HUES64 (cell line): ENCODE data around the gene SULT4A1.

Experiments
- H3K27ac ChIP-seq: 2 replicates; pipeline ENCODE4 v1.7.0; 2013; ENCODE audit warnings: low read depth, low read length, inconsistent platforms
- H3K27me3 ChIP-seq: 2 replicates; pipeline ENCODE4 v1.6.1; 2013; ENCODE audit warnings: mild to moderate bottlenecking, low read length; ENCODE audit not compliant: insufficient read depth
- H3K36me3 ChIP-seq: 2 replicates; pipeline ENCODE4 v1.6.1; 2013; ENCODE audit warnings: mild to moderate bottlenecking, low read length; ENCODE audit not compliant: insufficient read depth
- H3K4me1 ChIP-seq: 2 replicates; pipeline ENCODE4 v1.6.1; 2013; ENCODE audit warnings: mild to moderate bottlenecking, low read length, moderate library complexity; ENCODE audit not compliant: insufficient read depth
- H3K4me3 ChIP-seq: 2 replicates; pipeline ENCODE4 v1.5.1; 2013; ENCODE audit warnings: mild to moderate bottlenecking, low read length, moderate library complexity
- H3K9ac ChIP-seq: 2 replicates; pipeline ENCODE4 v1.6.1; 2013; ENCODE audit warnings: mild to moderate bottlenecking, low read depth, low read length
- H3K9me3 ChIP-seq: 2 replicates; pipeline ENCODE4 v1.6.1; 2013; ENCODE audit warnings: low read depth, low read length; ENCODE audit not compliant: insufficient read depth
- WGBS: fragments of 150-250, 120-280 bp; methylation state at CpG from one replicate; pipeline ENCODE4 v1.1.7; 2013; ENCODE audit warnings: missing lambda C conversion rate; 5-methylcytosine and 5-hydroxymethylcytosine counted together

The SULT4A1 gene

GRCh38 chr22:43826142-43827002 is 35.9 kb downstream of the SULT4A1 start:
- peaks cover 28% of the 10 kb centered on the region for H3K4me1 ChIP-seq
- 83% methylated on average over 16 of the region's 16 CpGs for WGBS
- no peaks in the 10 kb centered on the region for H3K9me3 ChIP-seq
- H3K9ac ChIP-seq, result no peak overlapping the region
- H3K36me3 ChIP-seq, result peaks cover 7% of the 10 kb centered on the region; the same call in 1 of the 2 replicates
- H3K4me3 ChIP-seq, result no peak overlapping the region
- no peak overlapping the region for H3K27ac ChIP-seq
- no peaks in the 10 kb centered on the region for H3K27me3 ChIP-seq

DNA sequence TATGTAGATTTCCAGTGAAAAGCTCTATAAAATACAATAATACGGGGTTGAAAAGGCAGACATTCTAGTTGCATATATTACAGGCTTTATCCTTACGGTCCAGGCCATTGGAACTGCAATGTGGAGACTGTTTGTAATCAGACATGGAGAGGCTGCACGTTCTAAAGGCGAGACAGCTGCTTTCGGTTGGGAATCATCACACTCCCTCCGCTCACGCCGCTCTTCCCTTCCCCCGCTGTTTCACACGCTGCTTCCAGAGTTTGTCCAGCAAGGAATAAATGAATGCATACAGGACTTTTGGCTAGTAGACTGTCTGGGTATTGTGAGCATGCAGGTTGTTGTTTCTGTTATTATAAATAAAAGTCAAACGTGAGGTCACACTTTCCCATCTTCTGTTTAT is 36.7 kb downstream of the SULT4A1 start:
- 96% methylated on average over 11 of the region's 11 CpGs for WGBS
- H3K36me3 ChIP-seq, result peaks cover 5% of the 10 kb centered on the region; the same call in 1 of the 2 replicates
- H3K9ac ChIP-seq, result no peak overlapping the region
- H3K27me3 ChIP-seq, result no peaks in the 10 kb centered on the region
- peaks cover 28% of the 10 kb centered on the region for H3K4me1 ChIP-seq
- H3K9me3 ChIP-seq, result no peaks in the 10 kb centered on the region
- no peak overlapping the region for H3K27ac ChIP-seq
- no peak overlapping the region for H3K4me3 ChIP-seq

- no peak overlapping the region for H3K4me3 ChIP-seq
- 89% methylated on average over 25 of the region's 26 CpGs for WGBS
- no peak overlapping the region for H3K9ac ChIP-seq
- H3K36me3 ChIP-seq, result peaks cover 5% of the 10 kb centered on the region; the same call in 1 of the 2 replicates
- H3K27me3 ChIP-seq, result no peaks in the 10 kb centered on the region
- peaks cover 28% of the 10 kb centered on the region for H3K4me1 ChIP-seq
- no peaks in the 10 kb centered on the region for H3K9me3 ChIP-seq
- no peak overlapping the region for H3K27ac ChIP-seq
Observed at GRCh38 chr22:43824724-43825420, 37.4 kb downstream of the SULT4A1 start.

- WGBS, result 88% methylated on average over 16 of the region's 17 CpGs
Observed at GRCh38 chr22:43823911-43824665, 38.2 kb downstream of the SULT4A1 start.

GRCh38 chr22:43823353-43823908 is 38.9 kb downstream of the SULT4A1 start:
- Histone ChIP-seq H3K36me3 (peaks cover 5% of the 10 kb centered on the region; the same call in 1 of the 2 replicates), H3K9ac (no peak overlapping the region), H3K4me1 (peaks cover 25% of the 10 kb centered on the region), H3K4me3 (no peak overlapping the region), H3K27ac (peak overlapping the region; percentile 54; the same call in 1 of the 2 replicates), H3K9me3 (no peaks in the 10 kb centered on the region), H3K27me3 (no peaks in the 10 kb centered on the region)
- WGBS, result 67% methylated on average over 13 of the region's 13 CpGs

More at GRCh38 chr22:43823911-43824665, 38.2 kb downstream of the SULT4A1 start:
- Histone ChIP-seq H3K27me3 (no peaks in the 10 kb centered on the region), H3K9me3 (no peaks in the 10 kb centered on the region), H3K9ac (no peak overlapping the region), H3K36me3 (peaks cover 5% of the 10 kb centered on the region; the same call in 1 of the 2 replicates), H3K27ac (peak overlapping the region; percentile 54; the same call in 1 of the 2 replicates), H3K4me3 (no peak overlapping the region), H3K4me1 (peaks cover 27% of the 10 kb centered on the region)

GRCh38 chr22:43821606-43822425 is 40.5 kb downstream of the SULT4A1 start:
- no peak overlapping the region for H3K27ac ChIP-seq
- WGBS, result 91% methylated on average over 22 of the region's 22 CpGs
- peaks cover 25% of the 10 kb centered on the region for H3K4me1 ChIP-seq
- no peak overlapping the region for H3K9ac ChIP-seq
- no peaks in the 10 kb centered on the region for H3K9me3 ChIP-seq
- H3K36me3 ChIP-seq, result peaks cover 5% of the 10 kb centered on the region; the same call in 1 of the 2 replicates
- no peak overlapping the region for H3K4me3 ChIP-seq
- H3K27me3 ChIP-seq, result no peaks in the 10 kb centered on the region

- H3K4me3 ChIP-seq, result no peak overlapping the region
- H3K9me3 ChIP-seq, result no peaks in the 10 kb centered on the region
- H3K36me3 ChIP-seq, result peaks cover 3% of the 10 kb centered on the region; the same call in 1 of the 2 replicates
- H3K27ac ChIP-seq, result no peak overlapping the region
- H3K4me1 ChIP-seq, result peaks cover 25% of the 10 kb centered on the region
- 79% methylated on average over 18 of the region's 18 CpGs for WGBS
- no peak overlapping the region for H3K9ac ChIP-seq
- no peaks in the 10 kb centered on the region for H3K27me3 ChIP-seq
Observed at GRCh38 chr22:43820651-43821305, 41.5 kb downstream of the SULT4A1 start.

GRCh38 chr22:43819931-43820640 is 42.2 kb downstream of the SULT4A1 start:
- Histone ChIP-seq H3K9me3 (no peaks in the 10 kb centered on the region), H3K36me3 (no peaks in the 10 kb centered on the region), H3K27ac (no peak overlapping the region), H3K27me3 (no peaks in the 10 kb centered on the region), H3K4me1 (peaks cover 19% of the 10 kb centered on the region), H3K4me3 (no peak overlapping the region), H3K9ac (no peak overlapping the region)
- WGBS, result 92% methylated on average over 12 of the region's 13 CpGs

- Histone ChIP-seq H3K9me3 (no peaks in the 10 kb centered on the region), H3K9ac (no peak overlapping the region), H3K4me1 (peaks cover 15% of the 10 kb centered on the region), H3K36me3 (no peaks in the 10 kb centered on the region), H3K27ac (no peak overlapping the region), H3K27me3 (no peaks in the 10 kb centered on the region), H3K4me3 (no peak overlapping the region)
- 94% methylated on average over 12 of the region's 12 CpGs for WGBS
Observed at GRCh38 chr22:43819421-43819921, 42.8 kb downstream of the SULT4A1 start.
